HG02981 (cell line): ENCODE measurements around the gene UACA.
"Not testable (repeated sequence)": the region's sequence is repeated elsewhere in the genome, so short reads cannot be mapped to it uniquely, and the experiment has no call there.

Source experiments
- ATAC-seq: cut with Tn5 transposase; IDR thresholded peaks from one replicate; pipeline ENCODE4 v1.9.1; 2021; ENCODE audit warnings: mild to moderate bottlenecking, moderate library complexity; ENCODE audit not compliant: unreplicated experiment

Gene UACA

GRCh38 chr15:70629735-70630273, 133.6 kb downstream of the UACA start:
- no peak for ATAC-seq

- no peak for ATAC-seq
Observed at GRCh38 chr15:70628549-70628896, 134.8 kb downstream of the UACA start.

DNA sequence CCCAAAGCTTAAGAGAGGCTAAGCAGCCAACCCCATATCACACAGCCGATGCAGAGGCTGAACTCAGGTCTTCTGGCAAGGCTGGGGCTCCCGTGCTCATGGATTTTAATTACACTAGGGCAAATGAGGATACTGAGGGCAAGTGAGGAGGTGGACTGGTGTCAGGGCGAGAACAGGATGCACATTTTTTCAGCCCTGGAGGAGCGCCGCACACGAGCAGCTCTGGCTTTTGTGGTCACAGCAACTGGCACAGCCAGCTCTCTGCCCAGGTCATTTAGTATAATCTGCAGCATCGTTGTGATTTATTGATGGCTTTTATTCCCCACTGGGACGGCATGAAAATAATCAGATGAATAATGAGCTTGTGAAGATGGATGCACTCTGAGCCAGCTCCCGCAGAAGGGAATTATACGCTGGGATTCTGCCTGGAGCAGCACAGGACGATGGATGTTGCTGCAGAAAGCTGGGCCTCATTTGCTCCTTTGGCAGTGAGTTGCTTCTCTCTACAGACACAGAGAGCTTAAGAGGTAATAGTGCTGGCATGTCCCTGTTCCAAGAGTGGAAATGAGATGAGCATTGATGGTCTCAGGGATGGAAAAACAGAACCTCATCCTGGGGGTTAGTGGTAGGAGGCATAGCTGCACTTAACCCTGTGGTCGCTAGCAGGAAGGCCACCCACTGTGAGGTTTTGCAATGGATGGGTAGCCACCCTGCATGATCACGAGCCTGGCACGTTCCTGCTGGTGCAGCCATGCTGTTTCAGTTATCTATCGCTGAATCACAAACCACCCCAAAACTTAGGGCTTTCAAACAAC, 135.4 kb downstream of the UACA start:
- no peak for ATAC-seq

GRCh38 chr15:70627322-70627721, 136.0 kb downstream of the UACA start:
- ATAC-seq, result no peak

GRCh38 chr15:70625438-70625837, 137.9 kb downstream of the UACA start:
- no peak for ATAC-seq

GRCh38 chr15:70625011-70625410, 138.3 kb downstream of the UACA start:
- ATAC-seq, result no peak

- no peak for ATAC-seq
Observed at GRCh38 chr15:70618929-70619328, 144.4 kb downstream of the UACA start.

- ATAC-seq, result no peak
Observed at GRCh38 chr15:70617911-70618287, 145.5 kb downstream of the UACA start.

DNA sequence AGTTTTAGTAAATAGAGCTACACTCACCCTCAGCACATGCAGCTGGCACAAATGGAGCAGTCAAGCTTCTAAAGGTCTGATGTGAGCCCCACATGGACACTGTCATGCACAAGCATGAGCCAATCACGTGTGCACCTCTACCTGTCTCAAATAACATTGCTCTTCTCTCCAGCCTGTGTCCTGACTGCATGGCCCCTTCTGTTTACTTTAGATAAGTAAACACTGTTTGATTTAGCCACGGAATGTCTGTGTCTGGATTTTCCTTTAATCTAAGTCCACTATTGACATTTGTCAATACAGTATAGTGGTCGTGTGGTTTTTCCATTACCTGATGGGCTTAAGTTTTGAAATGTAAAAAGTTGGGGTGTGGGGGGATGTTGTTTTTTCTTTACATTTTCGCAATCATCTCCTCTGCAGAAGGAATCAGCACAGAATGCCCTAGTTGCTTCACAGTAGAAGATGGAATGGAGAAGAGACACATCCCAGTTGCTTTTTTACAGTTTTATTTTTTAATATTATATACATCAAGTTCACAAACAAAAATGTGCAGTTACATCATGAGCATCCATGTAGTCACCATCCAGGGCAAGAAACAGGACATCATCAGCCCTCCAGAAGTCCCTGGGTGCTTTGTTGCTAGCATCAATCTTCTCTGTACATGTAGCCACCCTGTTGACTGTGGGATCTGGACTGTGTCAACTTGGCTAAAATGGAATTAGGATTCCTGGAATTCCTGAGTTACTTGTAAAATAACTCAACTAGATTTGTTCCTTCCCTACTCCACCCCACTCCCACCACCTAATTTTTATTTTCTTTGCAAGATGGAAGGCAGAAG, 146.1 kb downstream of the UACA start:
- ATAC-seq, result no peak

GRCh38 chr15:70616311-70616756, 147.0 kb downstream of the UACA start:
- ATAC-seq, result not testable (repeated sequence)

GRCh38 chr15:70615435-70616310, 147.7 kb downstream of the UACA start:
- ATAC-seq, result no peak

- no peak for ATAC-seq
Observed at GRCh38 chr15:70614221-70614620, 149.1 kb downstream of the UACA start.

DNA sequence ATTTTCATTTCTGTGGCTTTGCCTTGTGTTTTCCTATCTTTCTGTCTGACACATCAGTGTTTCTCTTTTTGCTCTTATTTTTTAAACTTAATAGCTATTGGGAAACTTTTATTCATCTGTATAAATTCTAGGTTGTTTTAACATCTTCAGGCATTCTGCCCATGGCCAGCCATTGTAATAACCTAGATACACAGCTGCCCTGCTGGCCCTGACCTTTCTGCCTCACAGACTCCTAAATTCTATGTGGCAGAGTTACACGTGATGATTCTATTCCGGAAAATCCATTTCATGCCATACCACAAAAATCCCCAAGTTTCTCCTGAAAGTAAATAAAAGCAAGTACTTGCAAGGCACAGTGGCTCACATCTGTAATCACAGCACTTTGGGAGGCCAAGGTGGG, 150.1 kb downstream of the UACA start:
- ATAC-seq, result no peak

GRCh38 chr15:70611286-70611685, 152.1 kb downstream of the UACA start:
- ATAC-seq, result no peak

DNA sequence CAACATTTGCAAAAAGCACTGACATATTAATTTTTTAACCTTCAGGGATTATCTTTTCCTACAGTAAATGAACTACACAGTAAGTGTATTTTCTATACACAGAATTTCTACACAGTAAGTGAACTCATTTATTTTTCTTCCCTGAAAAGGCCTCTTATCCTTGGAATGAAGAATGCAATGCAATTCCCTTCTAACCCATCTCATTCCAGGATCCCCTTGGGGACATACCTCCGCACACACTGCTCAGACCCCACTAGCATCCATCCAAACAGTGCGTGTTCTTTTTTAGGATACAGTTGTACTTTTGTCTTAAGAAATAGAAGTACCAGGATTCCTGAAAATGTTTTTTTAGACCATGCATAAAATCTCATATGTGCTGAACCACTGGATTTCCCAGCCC, 152.8 kb downstream of the UACA start:
- no peak for ATAC-seq

- no peak for ATAC-seq
Observed at GRCh38 chr15:70609889-70610288, 153.5 kb downstream of the UACA start.

DNA sequence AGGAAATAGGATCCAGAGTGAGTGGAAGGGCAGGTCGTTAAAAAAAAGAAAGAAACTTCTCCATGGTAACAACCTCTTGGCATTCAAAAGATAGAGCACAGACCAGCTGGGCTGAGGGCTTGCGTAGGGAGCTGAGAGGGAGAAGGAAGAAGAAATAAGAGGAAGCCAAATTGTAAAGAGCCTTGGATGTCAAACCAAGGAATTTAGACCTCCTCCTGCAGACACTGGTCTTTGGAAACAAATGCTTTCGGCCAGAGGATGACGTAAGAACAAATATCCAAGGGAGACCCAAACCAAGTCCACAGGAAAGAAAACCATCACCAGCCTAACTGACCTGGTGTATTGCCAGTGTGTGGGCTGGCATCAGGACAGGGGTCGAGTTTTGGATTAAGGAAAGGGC, 155.2 kb downstream of the UACA start:
- no peak for ATAC-seq

GRCh38 chr15:70605606-70606410, 157.6 kb downstream of the UACA start:
- no peak for ATAC-seq

DNA sequence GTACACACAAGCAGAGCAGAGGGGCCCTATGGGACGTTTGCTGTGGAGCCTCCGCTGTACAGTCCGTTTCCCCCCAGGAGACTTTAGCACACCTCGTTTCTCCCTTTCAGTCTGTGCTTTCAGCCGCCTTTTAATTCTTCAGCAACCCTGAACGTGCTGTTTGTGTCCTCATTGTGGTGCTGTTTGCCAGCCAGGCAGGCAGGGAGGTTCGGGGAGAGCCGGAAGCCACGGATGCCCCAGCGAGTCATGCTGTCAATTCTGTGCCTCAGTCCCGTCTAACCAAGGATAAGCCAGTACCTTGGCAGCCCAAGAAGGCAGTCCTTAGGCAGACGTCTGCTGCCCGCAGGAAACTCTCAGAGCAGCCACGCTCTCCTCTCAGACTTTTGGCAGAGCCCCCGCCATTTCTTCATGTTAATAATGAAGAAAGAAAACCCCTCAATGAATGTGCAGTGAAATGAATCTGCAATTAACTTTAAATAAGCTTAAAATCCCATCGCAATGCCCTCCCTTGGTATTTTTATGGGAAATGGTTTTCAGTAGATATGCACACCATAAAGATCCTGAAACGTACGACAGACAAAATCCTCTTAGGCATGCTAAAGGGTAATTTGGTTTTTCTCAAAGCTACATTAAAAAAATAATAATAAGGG, 158.6 kb downstream of the UACA start:
- no peak for ATAC-seq
